Gastroesophageal sphincter (tissue), 4 donors: ENCODE data around the gene ZBTB16. TPM values are rescaled to one million over a fixed set of nuclear protein-coding genes. Genes with fewer than 3 reads are reported as not detected.

Source experiments
- ATAC-seq: fragments of 150-250 bp; one replicate; pipeline ENCODE4 v1.9.1; 2016; ENCODE audit warnings: mild to moderate bottlenecking, moderate library complexity
- H3K27ac ChIP-seq, 4 donors: fragments of 200-600 bp; sonication (generic) in 3 of 4; 1 replicate in 3 of 4; 2 replicates in 1 of 4; pipeline ENCODE4 v1.5.1; 2016 to 2019
- H3K27me3 ChIP-seq: fragments of 200-600 bp; sonication (generic); one replicate; pipeline ENCODE4 v1.5.1; 2019
- H3K36me3 ChIP-seq, 2 donors: fragments of 200-600 bp; sonication (generic); one replicate each; pipeline ENCODE4 v1.5.1; 2019; ENCODE audit warnings: control low read depth in 1 of 2
- H3K4me1 ChIP-seq, 3 donors: fragments of 200-600 bp; sonication (generic); 1 replicate in 2 of 3; 2 replicates in 1 of 3; pipeline ENCODE4 v1.5.1; 2016 to 2019; ENCODE audit warnings: control low read depth in 2 of 3
- H3K4me3 ChIP-seq, 2 donors: fragments of 200-600 bp; sonication (generic); one replicate each; pipeline ENCODE4 v1.5.1; 2019; ENCODE audit warnings: mild to moderate bottlenecking in 1 of 2, moderate library complexity in 1 of 2
- H3K9me3 ChIP-seq, 3 donors: fragments of 200-600 bp; sonication (generic); one replicate each; pipeline ENCODE4 v1.5.1; 2017 to 2019; ENCODE audit warnings: control low read depth in 2 of 3
- EP300 ChIP-seq: sonication (generic); formaldehyde crosslinking; IDR thresholded peaks from one replicate; pipeline ENCODE4 v1.6.1; 2017; ENCODE audit warnings: antibody characterized with exemption, mild to moderate bottlenecking
- POLR2A ChIP-seq, 2 donors: fragments of 450-650 bp; IDR thresholded peaks; one replicate each; pipeline ENCODE4 v1.6.1; 2017; ENCODE audit warnings: antibody characterized with exemption in 2 of 2, mild to moderate bottlenecking in 2 of 2, moderate library complexity in 1 of 2
- POLR2AphosphoS5 ChIP-seq: sonication (generic); formaldehyde crosslinking; IDR thresholded peaks from one replicate; pipeline ENCODE4 v1.6.1; 2017; ENCODE audit warnings: antibody characterized with exemption
- WGBS, 2 donors: methylation state at CpG; one replicate each; pipeline ENCODE4 v1.1.5; 2018; ENCODE audit warnings: low coverage in 1 of 2; 5-methylcytosine and 5-hydroxymethylcytosine counted together
- total RNA-seq, 4 donors: library from RNA; depleted of rRNA; stranded (reverse); fragments of >200 nt; gene quantifications; one replicate each; pipeline ENCODE4 v1.1.0, GENCODE V29; 2016
- TF ChIP-seq, protein P1 (sequence below), 4 experiments: fragments of 200-600 bp in 2 of 4; fragments of 450-650 bp in 2 of 4; sonication (generic) in 1 of 4; IDR thresholded peaks; one replicate each; pipeline ENCODE4 v1.5.1; 2017 to 2019; ENCODE audit warnings: antibody characterized with exemption in 4 of 4, mild to moderate bottlenecking in 2 of 4, moderate library complexity in 2 of 4

The ZBTB16 gene
- total RNA-seq, 4 donors from 2014 or later: 153 to 284 (median 232) TPM

- TF ChIP-seq POLR2AphosphoS5 (no peak), POLR2A (IDR thresholded peaks at IDR 0.05) (no peak), EP300 (no peak)
- TF ChIP-seq, protein P1, sequence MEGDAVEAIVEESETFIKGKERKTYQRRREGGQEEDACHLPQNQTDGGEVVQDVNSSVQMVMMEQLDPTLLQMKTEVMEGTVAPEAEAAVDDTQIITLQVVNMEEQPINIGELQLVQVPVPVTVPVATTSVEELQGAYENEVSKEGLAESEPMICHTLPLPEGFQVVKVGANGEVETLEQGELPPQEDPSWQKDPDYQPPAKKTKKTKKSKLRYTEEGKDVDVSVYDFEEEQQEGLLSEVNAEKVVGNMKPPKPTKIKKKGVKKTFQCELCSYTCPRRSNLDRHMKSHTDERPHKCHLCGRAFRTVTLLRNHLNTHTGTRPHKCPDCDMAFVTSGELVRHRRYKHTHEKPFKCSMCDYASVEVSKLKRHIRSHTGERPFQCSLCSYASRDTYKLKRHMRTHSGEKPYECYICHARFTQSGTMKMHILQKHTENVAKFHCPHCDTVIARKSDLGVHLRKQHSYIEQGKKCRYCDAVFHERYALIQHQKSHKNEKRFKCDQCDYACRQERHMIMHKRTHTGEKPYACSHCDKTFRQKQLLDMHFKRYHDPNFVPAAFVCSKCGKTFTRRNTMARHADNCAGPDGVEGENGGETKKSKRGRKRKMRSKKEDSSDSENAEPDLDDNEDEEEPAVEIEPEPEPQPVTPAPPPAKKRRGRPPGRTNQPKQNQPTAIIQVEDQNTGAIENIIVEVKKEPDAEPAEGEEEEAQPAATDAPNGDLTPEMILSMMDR (IDR thresholded peaks at IDR 0.05): no peak
- WGBS, 2 donors: 50 to 83% methylated on average over 1 to 2 of the region's 2 CpGs
- H3K4me3 ChIP-seq: no peak overlapping the region
- ATAC-seq: no peak
- H3K27me3 ChIP-seq: peaks cover 22% of the 10 kb centered on the region
- H3K4me1 ChIP-seq: peaks cover 0 to 17% (median 7%) of the 10 kb centered on the region in 3 donors
- H3K9me3 ChIP-seq: no peaks in the 10 kb centered on the region
- H3K36me3 ChIP-seq: no peaks in the 10 kb centered on the region
- H3K27ac ChIP-seq: peak overlapping the region in 1 of 4 donors; percentile 39
Observed at GRCh38 chr11:114284021-114284420, 224.5 kb downstream of the ZBTB16 start.

- peaks cover 13% of the 10 kb centered on the region for H3K27me3 ChIP-seq
- 95 to 100% methylated on average over 2 to 6 of the region's 7 CpGs for WGBS, 2 donors
- peaks cover 0 to 17% (median 7%) of the 10 kb centered on the region in 3 donors for H3K4me1 ChIP-seq
- no peak overlapping the region for H3K4me3 ChIP-seq
- no peak overlapping the region for H3K27ac ChIP-seq
- no peaks in the 10 kb centered on the region for H3K36me3 ChIP-seq
- H3K9me3 ChIP-seq: no peaks in the 10 kb centered on the region
- ATAC-seq: no peak
- no peak for TF ChIP-seq EP300
- no peak for TF ChIP-seq POLR2AphosphoS5
- no peak for TF ChIP-seq POLR2A (IDR thresholded peaks at IDR 0.05)
- TF ChIP-seq, protein P1 (IDR thresholded peaks at IDR 0.05): no peak
Observed at GRCh38 chr11:114284914-114285313, 225.4 kb downstream of the ZBTB16 start.

- Histone ChIP-seq H3K27ac (no peak overlapping the region), H3K9me3 (no peaks in the 10 kb centered on the region), H3K36me3 (no peaks in the 10 kb centered on the region), H3K4me1 (peaks cover 0 to 14% (median 4%) of the 10 kb centered on the region in 3 donors), H3K27me3 (peaks cover 12% of the 10 kb centered on the region), H3K4me3 (no peak overlapping the region)
- TF ChIP-seq POLR2AphosphoS5 (no peak), EP300 (no peak), POLR2A (IDR thresholded peaks at IDR 0.05) (no peak)
- TF ChIP-seq, protein P1 (IDR thresholded peaks at IDR 0.05): no peak
- ATAC-seq: no peak
- 90 to 92% methylated on average over 2 to 3 of the region's 3 CpGs for WGBS, 2 donors
Observed at GRCh38 chr11:114285599-114285998, 226.1 kb downstream of the ZBTB16 start.

DNA sequence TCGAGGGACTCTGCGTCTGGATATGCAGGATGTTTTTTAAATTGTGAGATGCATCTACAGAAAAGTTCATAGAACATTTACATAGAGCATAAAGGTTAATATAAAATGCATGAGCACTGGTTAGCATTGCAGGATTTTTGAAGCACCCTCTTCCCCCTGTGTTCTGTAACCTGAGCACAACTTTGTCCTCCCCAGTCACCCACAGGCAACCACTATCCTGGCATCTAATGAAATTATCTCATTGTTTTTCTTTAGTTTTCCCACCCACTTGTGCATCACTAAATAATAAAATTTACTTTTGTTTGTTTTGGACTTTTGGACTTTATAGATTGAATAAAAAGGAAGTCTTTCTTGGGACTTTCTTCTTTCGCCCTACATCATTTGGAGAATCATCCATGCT is 226.7 kb downstream of the ZBTB16 start:
- no peak overlapping the region for H3K27ac ChIP-seq
- H3K4me3 ChIP-seq: no peak overlapping the region
- H3K36me3 ChIP-seq: no peaks in the 10 kb centered on the region
- no peaks in the 10 kb centered on the region for H3K9me3 ChIP-seq
- 95 to 98% methylated on average over 3 of the region's 3 CpGs for WGBS, 2 donors
- no peak for TF ChIP-seq EP300
- TF ChIP-seq POLR2A (IDR thresholded peaks at IDR 0.05): no peak
- TF ChIP-seq, protein P1 (IDR thresholded peaks at IDR 0.05): no peak
- no peak for TF ChIP-seq POLR2AphosphoS5
- H3K4me1 ChIP-seq: peaks cover 0 to 14% (median 0%) of the 10 kb centered on the region in 3 donors
- peaks cover 12% of the 10 kb centered on the region for H3K27me3 ChIP-seq
- no peak for ATAC-seq

DNA sequence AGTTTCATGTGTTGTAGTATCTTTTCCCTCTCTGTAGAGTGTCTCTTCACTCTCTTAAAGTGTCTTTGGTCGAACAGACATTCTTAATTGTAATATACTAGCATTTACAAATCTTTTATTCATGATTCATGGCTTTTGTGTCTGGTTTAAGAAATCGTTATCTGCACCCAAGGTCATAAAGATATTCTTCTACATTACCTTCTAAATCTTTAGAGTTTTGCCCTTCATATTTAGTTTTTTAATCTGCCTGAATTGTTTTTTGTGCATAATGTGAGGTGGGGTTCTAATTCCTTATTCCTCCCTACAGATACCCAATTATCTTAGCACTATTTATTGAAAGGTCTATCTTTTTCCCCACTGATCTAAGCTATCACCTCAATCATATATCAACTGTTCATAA is 227.6 kb downstream of the ZBTB16 start:
- no peak overlapping the region for H3K27ac ChIP-seq
- H3K27me3 ChIP-seq: peaks cover 17% of the 10 kb centered on the region
- H3K4me1 ChIP-seq: peaks cover 0 to 18% (median 0%) of the 10 kb centered on the region in 3 donors
- ATAC-seq: no peak
- H3K4me3 ChIP-seq: no peak overlapping the region
- no peak for TF ChIP-seq POLR2A (IDR thresholded peaks at IDR 0.05)
- TF ChIP-seq, protein P1 (IDR thresholded peaks at IDR 0.05): no peak
- TF ChIP-seq POLR2AphosphoS5: no peak
- no peak for TF ChIP-seq EP300
- no peaks in the 10 kb centered on the region for H3K36me3 ChIP-seq
- H3K9me3 ChIP-seq: no peaks in the 10 kb centered on the region
- WGBS, 2 donors: 40 to 83% methylated on average over 2 of the region's 2 CpGs
